HG02571 (cell line): ENCODE data around the gene RPL39L.
"Not testable (repeated sequence)": the region's sequence is repeated elsewhere in the genome, so short reads cannot be mapped to it uniquely, and the experiment has no call there.

Experiments used
- ATAC-seq: cut with Tn5 transposase; IDR thresholded peaks from one replicate; pipeline ENCODE4 v1.9.1; 2021; ENCODE audit warnings: mild to moderate bottlenecking, moderate library complexity; ENCODE audit not compliant: unreplicated experiment

The RPL39L gene

DNA sequence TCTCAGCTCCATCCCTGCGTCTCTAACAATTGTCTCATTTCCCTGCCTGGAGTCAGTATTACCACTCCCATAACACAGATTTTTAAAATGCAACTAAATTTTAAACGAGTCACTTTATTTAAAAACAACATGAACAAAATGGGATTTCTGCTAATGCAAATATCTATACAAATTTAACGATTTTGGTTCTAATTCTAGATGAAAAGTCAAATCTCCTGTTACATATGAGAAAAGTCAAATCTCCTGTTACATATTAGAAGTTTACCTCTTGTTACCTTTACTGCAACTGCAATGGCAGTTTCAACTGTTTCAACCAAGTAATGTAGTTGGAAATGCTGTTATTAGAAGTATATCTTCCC, 578 bp upstream of the RPL39L start:
- no peak for ATAC-seq

DNA sequence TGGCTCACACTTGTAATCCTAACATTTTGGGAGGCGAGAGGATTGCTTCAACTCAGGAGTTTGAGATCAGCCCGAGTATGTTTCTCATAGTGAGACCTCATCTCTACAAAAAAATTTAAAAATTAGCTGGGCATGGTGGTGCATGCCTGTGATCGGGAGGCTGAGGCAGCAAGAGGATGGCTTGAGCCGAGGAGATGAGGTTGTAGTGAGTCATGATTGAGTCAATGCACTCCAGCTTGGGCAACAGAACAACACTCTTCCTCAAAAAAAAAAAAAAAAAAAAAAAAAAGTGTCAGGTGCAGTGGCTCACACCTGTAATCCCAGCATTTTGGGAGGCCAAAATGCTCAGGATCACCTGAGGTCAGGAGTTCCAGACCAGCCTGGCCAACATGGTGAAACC, 2.4 kb downstream of the RPL39L start:
- no peak for ATAC-seq

DNA sequence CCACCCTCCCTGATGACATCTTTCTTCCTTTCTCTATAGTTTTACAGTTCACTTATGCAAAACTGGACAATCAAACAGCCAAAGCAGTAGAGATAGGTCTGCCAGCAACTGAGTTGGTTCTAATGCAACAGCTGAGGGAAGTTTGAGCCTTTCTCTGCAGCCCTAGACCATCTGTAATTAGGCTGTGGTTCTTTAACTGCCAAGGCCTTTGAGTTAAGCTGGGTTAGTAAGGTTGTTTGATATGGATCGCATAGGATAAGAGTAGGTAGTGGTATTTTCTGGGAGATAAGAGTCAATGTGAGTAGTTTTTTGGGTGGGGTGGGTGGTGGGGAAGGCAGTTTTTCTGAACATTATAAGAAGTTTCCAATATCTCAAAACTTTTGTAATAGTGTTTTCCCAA, 3.0 kb downstream of the RPL39L start:
- ATAC-seq: no peak

DNA sequence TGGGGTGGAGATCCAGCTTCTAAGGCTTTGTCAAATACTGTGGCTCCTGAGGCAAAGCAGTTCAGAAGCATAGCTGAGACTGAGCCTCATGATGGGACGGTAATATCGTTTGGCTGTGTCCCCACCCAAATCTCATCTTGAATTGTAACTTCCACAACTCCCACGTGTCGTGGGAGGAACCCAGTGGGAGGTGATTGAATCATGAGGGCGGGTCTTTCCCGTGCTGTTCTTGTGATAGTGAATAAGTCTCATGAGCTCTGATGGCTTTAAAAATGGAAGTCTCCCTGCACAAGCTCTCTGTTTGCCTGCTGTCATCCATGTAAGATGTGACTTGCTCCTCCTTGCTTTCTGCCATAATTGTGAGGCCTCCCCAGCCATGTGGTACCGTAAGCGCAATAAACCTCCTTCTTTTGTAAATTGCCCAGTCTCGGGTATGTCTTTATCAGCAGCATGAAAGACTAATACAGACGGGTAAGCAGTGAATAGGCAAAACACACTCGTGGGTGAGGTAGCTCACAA, 4.1 kb downstream of the RPL39L start:
- ATAC-seq: not testable (repeated sequence)

DNA sequence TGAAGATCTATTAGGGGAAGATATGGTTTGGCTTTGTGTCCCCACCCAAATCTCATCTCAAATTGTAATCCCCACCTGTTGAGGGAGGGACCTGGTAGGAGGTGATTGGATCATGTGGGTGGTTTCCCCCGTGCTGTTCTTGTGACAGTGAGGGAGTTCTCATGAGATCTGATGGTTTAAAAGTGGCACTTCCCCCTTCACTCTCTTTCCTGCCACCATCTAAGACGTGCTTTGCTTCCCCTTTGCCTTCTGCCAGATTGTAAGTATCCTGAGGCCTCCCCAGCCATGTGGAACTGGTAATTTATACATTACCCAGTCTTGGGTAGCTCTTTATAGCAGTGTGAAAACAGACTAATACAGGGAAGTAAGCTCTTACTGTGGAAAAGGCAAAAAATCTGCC, 6.1 kb downstream of the RPL39L start:
- not testable (repeated sequence) for ATAC-seq

DNA sequence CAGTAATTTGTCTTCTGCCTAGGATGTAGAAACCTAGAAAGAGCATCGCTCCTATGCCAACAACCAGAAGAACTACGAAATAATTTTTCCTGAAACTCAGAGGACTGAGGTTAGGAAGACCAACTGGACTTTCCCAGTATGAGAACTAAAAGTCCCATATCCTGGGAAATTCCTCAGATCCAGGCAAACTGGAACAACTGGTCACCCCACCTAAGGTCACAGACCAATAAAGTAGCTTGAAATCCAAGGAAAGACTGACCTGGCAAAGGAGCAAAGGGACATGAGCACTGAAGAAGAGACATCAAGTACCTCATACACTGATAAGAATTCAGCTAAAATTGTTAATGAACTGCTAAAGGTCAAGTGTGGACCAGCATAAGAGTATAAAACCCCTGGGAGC, 6.6 kb downstream of the RPL39L start:
- ATAC-seq: no peak

DNA sequence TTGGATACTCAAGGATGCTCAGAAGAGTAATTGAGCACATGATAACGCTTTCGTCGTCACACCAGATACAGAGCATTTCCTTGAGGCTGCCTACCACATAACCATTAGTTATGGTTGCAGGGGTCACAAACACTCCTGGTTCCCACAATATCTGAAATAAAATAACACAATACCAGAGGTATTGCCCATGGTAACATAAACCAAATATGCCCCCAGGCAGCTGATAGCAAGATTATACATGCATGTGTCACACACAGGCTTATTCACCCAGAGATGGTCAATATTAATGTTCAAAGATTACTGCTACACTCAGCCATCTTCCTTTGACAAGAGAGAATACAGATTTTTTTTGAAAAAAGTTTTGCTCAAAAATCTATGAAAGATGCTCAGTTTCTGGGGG, 7.3 kb downstream of the RPL39L start:
- ATAC-seq: no peak

DNA sequence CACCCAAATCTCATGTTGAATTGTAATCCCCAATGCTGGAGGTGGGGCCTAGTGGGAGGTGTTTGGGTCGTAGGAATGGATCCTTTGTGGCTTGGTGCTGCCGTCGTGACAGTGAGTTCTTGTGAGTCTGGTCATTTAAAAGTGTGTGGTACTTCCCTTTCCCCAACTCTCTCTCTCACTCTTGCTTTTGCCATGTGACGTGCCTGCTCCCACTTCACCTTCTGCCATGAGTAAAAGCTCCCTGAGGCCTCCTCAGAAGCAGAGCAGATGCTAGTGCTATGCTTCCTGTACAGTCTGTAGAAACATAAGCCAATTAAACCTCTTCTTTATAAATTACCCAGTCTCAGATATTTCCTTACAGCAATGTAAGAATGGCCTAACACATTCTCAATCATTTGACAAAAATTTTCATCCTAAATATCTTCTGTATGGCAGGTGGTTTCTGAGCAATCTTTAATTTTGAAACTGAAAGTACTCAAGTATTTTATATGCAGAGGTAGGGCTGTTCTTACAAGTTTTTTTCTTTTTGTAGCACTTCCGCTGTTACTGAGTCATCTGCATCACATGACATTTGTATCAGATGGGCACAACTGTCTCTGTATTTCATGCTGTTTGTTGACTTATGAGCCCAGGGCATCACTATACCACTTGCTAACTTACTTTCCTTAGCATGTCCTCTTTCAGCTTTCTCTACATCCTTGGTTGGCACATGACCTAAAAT, 8.8 kb downstream of the RPL39L start:
- ATAC-seq: peak; percentile 63

DNA sequence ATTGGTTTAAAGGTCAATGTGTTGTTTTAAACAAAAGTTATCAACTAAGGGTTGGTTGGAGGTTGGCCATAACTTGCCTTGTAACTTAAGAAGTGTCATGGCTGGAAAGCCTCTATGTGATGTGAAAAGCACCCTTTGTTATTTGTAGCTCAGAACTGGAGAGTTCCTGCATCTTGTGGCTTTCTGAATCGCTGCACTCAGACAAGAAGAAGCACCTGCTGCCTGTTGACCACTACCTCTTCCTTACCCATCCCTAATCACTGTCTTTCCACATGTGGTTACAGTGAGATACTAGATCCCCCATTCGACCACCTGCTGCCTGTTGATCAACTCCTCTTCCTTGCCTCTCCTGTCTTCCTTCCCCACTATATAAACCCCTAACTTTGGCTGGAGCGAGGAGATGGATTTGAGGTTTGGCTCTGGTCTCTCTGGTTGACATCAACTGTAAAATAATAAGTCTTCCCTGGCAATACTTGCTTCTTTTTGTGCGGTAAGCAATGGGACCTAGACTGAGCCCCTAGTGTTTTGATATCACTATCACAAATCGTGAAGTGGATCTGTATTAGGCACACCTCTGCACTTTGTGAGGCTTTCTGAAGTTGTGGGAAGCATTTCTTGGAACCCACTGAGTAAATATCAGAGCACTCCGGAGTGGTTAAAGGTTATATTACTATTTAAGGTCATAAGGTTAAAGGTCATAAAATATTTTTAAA, 13.8 kb downstream of the RPL39L start:
- no peak for ATAC-seq

DNA sequence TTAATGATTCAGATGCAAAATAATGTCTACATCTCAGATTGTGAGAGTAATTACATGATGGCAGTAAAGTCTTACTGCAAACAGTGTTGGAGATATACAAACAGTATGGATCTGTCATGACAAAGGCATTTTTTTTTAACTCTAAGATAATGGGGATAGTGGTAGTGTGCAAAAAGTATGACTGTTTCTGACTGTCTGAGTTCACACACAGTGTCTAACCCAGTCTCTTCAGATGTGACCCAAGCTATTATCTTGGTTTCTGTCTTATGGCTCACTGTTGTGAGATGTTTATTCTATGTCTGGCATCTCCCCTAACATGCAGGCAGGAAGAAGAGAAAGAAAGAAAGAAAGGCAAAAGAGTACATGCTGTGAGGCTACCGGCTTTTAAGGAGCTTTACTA, 17.0 kb downstream of the RPL39L start:
- no peak for ATAC-seq

DNA sequence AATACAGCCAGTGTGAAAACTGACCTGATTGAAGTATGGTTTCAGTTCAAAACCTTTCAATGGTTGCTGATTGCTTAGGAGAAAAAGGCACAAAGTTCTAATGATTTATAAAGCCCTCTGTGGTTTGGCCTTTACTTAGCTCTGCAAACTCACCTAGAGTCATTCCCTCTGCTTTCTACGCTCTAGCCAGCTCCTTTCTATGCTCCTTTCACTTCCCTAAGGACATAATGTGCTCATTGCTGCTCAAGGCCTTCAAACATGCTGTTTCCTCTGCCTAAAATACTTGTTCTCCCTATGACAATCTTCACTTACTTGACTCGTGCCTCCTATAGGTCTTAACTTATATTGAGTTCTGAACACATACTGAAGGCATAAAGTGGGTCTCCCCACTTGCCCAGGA, 19.0 kb downstream of the RPL39L start:
- no peak for ATAC-seq

DNA sequence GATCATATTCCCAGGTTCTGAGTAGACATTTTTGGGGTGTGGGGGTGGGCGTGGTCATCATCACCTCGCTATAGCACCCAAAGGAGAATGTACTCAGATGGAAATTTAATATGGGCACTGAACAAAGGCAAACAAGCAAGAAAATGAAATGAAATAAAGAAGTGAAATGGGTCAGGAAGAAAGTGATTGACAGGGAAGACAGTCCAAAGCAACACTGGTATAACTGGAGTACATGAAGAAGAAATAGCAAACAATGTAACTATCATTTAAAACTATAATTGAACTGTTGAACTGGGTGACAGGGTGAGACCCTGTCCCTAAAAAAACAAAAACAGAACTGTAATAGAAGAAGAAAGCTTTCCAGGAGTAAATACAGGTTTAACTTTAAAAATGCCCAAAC, 24.8 kb downstream of the RPL39L start:
- ATAC-seq: no peak

DNA sequence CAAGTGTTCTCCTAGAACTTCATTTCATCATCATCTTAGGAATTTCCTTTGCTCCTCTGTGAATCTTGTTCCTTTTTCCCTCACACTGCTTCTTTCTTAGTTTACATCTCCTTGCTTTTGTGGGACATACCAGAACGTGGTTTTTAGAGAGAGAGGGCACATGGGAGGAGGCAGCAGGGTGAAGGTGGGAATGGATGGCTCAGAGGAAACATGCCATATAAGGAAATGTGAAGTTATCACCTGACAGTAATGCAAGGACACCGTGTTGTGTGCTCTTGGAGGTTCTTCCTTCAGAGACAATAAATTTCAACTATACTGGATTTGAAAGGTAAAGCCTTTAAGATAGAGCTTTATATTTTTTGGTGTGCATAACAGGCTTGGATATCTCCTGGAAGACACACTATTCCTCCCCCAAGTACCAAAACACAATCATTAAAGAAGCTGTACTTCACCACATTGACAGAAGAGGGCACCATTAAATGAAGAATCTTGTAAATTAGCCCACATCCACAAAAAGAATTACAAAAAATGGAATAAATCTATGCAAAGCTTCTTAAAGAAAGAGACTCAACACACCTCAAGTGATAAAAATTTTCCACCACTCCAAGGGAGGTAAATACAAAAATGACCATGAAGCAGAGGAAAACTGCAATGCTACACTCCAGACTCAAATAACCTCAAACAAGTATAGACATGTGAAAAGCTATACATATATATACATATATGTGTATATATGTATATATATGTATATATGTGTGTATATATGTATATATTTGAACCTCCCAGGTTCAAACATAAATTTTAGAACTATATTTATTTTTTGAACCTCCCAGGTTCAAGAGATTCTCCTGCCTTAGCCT, 26.1 kb downstream of the RPL39L start:
- no peak for ATAC-seq

DNA sequence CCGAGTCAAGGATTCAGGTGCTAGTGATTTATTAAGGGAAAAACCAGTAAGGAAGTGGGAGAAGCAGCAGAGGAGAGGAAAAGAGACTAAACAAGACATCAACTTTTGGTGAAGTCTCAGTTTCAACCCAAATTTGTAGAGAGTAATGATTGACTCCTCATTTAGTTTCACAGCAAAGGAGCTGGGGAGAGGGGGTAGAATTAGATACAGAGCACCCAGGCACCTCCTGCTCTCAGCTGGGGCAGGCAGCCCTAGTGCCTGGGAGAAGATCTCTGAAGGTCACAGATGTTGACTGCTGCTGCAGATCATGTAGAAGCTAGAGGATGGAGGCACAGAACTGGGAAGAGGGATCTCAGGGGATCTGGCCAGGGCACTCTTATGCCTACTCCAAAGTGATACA, 29.1 kb downstream of the RPL39L start:
- ATAC-seq: no peak

DNA sequence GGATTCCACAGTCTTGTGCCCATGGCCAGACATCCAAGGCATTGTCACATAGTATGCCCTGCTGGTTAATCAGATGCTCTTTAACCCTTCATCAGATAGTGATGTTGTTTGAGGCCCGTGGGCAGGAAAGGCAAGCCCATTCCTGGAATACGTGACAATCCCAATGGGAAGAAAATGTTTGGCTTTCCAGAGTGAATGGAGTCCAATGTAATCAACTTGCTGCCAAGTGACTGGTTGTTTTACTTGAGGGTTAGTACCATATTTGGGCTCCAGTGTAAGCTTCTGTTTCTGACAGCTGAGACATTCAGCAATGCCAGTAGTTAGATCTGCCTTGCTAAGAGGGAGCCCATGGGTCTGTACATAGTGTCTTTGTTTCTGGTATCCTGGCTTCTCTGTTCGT, 31.3 kb downstream of the RPL39L start:
- ATAC-seq: no peak

DNA sequence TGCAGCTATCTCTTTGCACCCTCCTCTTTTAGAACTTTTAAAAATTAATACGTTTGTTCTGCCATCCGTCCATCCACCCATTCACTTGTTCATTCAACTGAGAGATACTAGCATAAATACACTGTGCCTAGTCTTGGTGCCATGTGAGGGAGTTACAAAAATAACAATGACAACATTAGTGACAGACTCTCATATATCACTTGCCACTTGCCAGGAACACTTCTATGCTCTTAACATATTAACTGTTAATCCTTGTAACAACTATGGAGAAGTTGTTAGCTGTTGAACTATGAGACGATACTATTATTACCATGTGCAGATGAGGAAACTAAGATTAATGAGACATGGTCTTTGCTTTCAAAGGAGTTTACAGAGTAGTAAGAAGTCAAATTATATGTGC, 33.6 kb downstream of the RPL39L start:
- no peak for ATAC-seq

DNA sequence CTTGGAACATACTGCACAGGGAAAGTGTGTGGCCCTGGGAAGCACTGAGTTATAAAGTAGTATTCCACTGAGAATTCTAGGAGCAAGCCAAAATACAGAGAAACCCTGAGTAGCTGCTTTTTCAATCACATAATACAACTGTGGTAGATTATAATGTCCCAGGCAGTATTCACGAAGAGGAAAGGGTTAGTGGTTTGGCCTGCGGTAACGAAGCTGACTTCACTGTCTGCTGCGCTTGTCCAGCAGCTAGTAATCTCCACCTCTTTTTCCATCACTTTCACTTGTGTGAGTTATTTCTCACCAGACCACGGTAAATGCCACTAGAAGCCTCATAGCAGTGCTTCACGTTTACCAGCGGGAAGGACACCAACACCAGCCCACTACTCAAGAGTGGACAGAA, 34.4 kb downstream of the RPL39L start:
- ATAC-seq: no peak

DNA sequence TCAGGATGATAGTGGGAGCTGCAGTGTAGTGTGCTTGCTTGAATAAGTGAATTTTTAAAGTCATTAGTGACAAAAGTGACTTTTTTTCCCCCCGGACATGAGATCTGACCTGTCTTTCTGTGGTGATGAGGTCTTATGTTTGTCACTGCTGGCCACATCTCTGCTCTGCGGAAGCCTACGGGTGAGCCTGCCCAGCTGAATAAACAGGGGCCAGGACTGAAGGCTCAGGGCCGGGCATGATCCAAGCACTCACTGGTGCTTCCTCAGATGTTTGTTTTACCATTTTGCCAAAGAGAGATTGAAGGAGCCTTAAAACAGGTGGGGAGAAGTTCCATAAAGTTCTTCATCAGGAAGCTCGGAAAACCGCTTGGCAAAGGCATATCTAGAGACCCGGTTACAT, 35.0 kb downstream of the RPL39L start:
- no peak for ATAC-seq

DNA sequence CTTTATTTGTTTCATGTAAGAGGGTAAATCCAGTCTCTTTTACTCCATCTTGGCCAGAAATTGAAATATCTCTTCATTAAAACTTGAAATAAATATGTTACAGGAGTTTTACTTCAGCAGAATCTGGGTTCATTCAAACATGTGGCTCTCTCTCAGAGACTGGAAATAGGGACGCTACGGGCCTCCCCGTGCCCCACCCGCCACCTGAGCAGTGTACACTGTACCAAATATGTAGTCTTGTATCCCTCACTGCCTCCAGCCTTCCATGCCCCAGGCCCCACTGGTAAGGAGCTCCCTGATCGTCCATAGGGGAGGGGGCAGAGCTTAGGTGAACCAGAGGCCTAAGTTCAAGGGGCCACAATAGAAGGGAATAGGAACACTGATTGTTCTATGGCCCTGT, 36.0 kb downstream of the RPL39L start:
- ATAC-seq: no peak

DNA sequence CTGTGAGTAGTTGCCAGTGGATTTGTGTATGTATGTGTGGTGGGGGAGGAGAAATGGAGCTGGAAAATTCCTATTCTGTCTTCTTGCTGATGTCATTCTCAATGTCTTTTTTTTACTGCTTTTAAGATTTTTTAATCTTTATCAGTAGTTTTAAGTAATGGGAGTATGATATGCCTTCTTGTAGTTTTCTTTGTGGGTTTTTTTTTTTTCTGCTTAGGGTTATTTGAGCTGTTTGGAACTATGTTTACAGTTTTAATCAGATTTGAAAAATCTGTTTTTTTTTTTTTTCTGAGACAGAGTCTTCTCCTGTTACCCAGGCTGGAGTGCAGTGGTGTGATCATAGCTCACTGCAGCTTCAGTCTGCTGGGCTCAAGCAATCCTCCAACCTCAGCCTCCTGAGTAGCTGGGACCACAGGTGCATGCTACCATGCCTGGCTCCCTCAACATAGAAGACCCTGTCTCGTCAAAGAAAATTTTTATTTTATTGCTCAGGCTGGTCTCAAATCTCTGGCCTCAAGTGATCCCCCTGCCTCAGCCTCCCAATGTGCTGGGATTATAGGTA, 37.1 kb downstream of the RPL39L start:
- no peak for ATAC-seq
